Neuronal stem cell (in vitro differentiated cells): Measurements from ENCODE around the gene CRTC2.
A peak's percentile ranks its signal among the peaks of the same experiment; 100 is the strongest.

Experiments
- DNase-seq: peaks from one replicate; pipeline ENCODE4 v3.0.0-alpha.2; 2013; ENCODE audit warnings: low spot score
- H2AFZ ChIP-seq: one replicate; pipeline ENCODE4 v1.6.1; 2013; ENCODE audit warnings: mild to moderate bottlenecking, low read length, inconsistent platforms
- H2AK5ac ChIP-seq: 2 replicates; pipeline ENCODE4 v1.6.1; 2013; ENCODE audit warnings: low read depth, mild to moderate bottlenecking, inconsistent platforms, low read length, moderate library complexity, mixed read lengths
- H2BK120ac ChIP-seq: 2 replicates; pipeline ENCODE4 v1.6.1; 2013; ENCODE audit warnings: low read depth, mild to moderate bottlenecking, inconsistent platforms, low read length, moderate library complexity, mixed read lengths
- H2BK12ac ChIP-seq: one replicate; pipeline ENCODE4 v1.6.1; 2013; ENCODE audit warnings: low read length, inconsistent platforms
- H2BK15ac ChIP-seq: 2 replicates; pipeline ENCODE4 v1.6.1; 2013; ENCODE audit warnings: mild to moderate bottlenecking, low read length, inconsistent platforms, mixed read lengths
- H2BK5ac ChIP-seq: one replicate; pipeline ENCODE4 v1.6.1; 2013; ENCODE audit warnings: inconsistent platforms, mild to moderate bottlenecking, low read length, moderate library complexity
- H3K14ac ChIP-seq: one replicate; pipeline ENCODE4 v1.6.1; 2013; ENCODE audit warnings: low read length, inconsistent platforms
- H3K18ac ChIP-seq: 2 replicates; pipeline ENCODE4 v1.6.1; 2013; ENCODE audit warnings: low read length, inconsistent platforms
- H3K23ac ChIP-seq: 2 replicates; pipeline ENCODE4 v1.6.1; 2013; ENCODE audit warnings: low read depth, mild to moderate bottlenecking, mixed read lengths, low read length, inconsistent platforms; ENCODE audit not compliant: poor library complexity
- H3K27ac ChIP-seq: replicated peaks from 3 replicates; pipeline ENCODE4 v1.5.1; 2013; ENCODE audit warnings: low read length, inconsistent platforms
- H3K27me3 ChIP-seq, 3 experiments: 2 replicates each; pipeline ENCODE4 v1.6.1; 2013; ENCODE audit warnings: low read length in 3 of 3, mild to moderate bottlenecking in 2 of 3, inconsistent platforms in 1 of 3, low read depth in 1 of 3, mixed read lengths in 1 of 3, moderate library complexity in 1 of 3; ENCODE audit not compliant: control insufficient read depth in 3 of 3, insufficient read depth in 3 of 3
- H3K36me3 ChIP-seq, 2 donors: replicated peaks in 1 of 2; 2 replicates each; pipeline ENCODE4 v1.6.1; 2013; ENCODE audit warnings: low read length in 2 of 2; ENCODE audit not compliant: control insufficient read depth in 2 of 2, insufficient read depth in 2 of 2
- H3K4ac ChIP-seq: 2 replicates; pipeline ENCODE4 v1.6.1; 2013; ENCODE audit warnings: inconsistent platforms, mild to moderate bottlenecking, low read length, moderate library complexity
- H3K4me1 ChIP-seq, 2 donors: 1 replicate in 1 of 2; 2 replicates in 1 of 2; pipeline ENCODE4 v1.6.1; 2013; ENCODE audit warnings: low read length in 2 of 2, low read depth in 1 of 2; ENCODE audit not compliant: control insufficient read depth in 2 of 2, insufficient read depth in 1 of 2
- H3K4me2 ChIP-seq: one replicate; pipeline ENCODE4 v1.6.1; 2013; ENCODE audit warnings: mild to moderate bottlenecking, low read length, inconsistent platforms; ENCODE audit not compliant: insufficient read depth, poor library complexity, severe bottlenecking
- H3K4me3 ChIP-seq, 2 donors: 2 replicates each; pipeline ENCODE4 v1.5.1; 2013; ENCODE audit warnings: low read length in 2 of 2, mild to moderate bottlenecking in 2 of 2, inconsistent platforms in 1 of 2, moderate library complexity in 1 of 2
- H3K79me1 ChIP-seq: one replicate; pipeline ENCODE4 v1.6.1; 2013; ENCODE audit warnings: low read depth, mild to moderate bottlenecking, inconsistent platforms, low read length, moderate library complexity
- H3K9ac ChIP-seq: one replicate; pipeline ENCODE4 v1.6.1; 2013; ENCODE audit warnings: mild to moderate bottlenecking, low read depth, low read length, inconsistent platforms; ENCODE audit not compliant: poor library complexity
- H3K9me3 ChIP-seq, 2 donors: replicated peaks in 1 of 2; 2 replicates each; pipeline versions ENCODE3 to v1.6.1; 2013; ENCODE audit warnings: low read length in 2 of 2, mild to moderate bottlenecking in 2 of 2, inconsistent platforms in 1 of 2, low read depth in 1 of 2, mixed read lengths in 1 of 2, moderate library complexity in 1 of 2; ENCODE audit not compliant: control insufficient read depth in 2 of 2, insufficient read depth in 1 of 2
- H4K8ac ChIP-seq: one replicate; pipeline ENCODE4 v1.6.1; 2013; ENCODE audit warnings: low read depth, mild to moderate bottlenecking, inconsistent platforms, low read length, moderate library complexity
- H4K91ac ChIP-seq: one replicate; pipeline ENCODE4 v1.6.1; 2013; ENCODE audit warnings: low read length, low read depth, mild to moderate bottlenecking, inconsistent platforms; ENCODE audit not compliant: poor library complexity
- WGBS, 2 donors: extraction: QIAGEN DNeasy Blood & Tissue Kit; methylation state at CpG; one replicate each; pipeline ENCODE4 v1.1.7; 2013; ENCODE audit warnings: missing lambda C conversion rate in 2 of 2, mixed read lengths in 1 of 2; ENCODE audit not compliant: insufficient read length in 2 of 2, insufficient replicate concordance in 1 of 2; ENCODE audit errors: extremely low coverage in 2 of 2; 5-methylcytosine and 5-hydroxymethylcytosine counted together

The CRTC2 gene

GRCh38 chr1:153973071-153973470, 14.7 kb upstream of the CRTC2 start:
- no peak overlapping the region for H4K91ac ChIP-seq

GRCh38 chr1:153970346-153970745, 11.9 kb upstream of the CRTC2 start:
- Histone ChIP-seq H3K23ac (no peak overlapping the region), H3K14ac (no peak overlapping the region), H3K4me1 (peaks cover 6 to 12% of the 10 kb centered on the region in 2 donors), H2BK12ac (no peak overlapping the region), H3K4me3 (no peak overlapping the region), H4K91ac (no peak overlapping the region), H2AK5ac (no peak overlapping the region), H2BK120ac (no peak overlapping the region), H3K4me2 (no peak overlapping the region), H3K79me1 (no peaks in the 10 kb centered on the region), H3K27me3 (no peaks in the 10 kb centered on the region), H4K8ac (no peak overlapping the region), H2BK15ac (no peak overlapping the region), H3K9me3 (no peaks in the 10 kb centered on the region), H2AFZ (no peak overlapping the region), H3K27ac (no peak overlapping the region), H2BK5ac (no peak overlapping the region), H3K18ac (no peak overlapping the region), H3K4ac (no peak overlapping the region), H3K9ac (no peak overlapping the region), H3K36me3 (peaks cover 12 to 49% of the 10 kb centered on the region in 2 donors)
- no peak for DNase-seq
- WGBS, 2 donors, result no CpG with 5 or more reads among the region's 2 CpGs

More at GRCh38 chr1:153973071-153973470, 14.7 kb upstream of the CRTC2 start:
- no peak overlapping the region for H2BK120ac ChIP-seq
- no peak overlapping the region for H3K4me2 ChIP-seq
- no peak overlapping the region for H3K4me3 ChIP-seq
- H2BK12ac ChIP-seq, result no peak overlapping the region
- H2BK5ac ChIP-seq, result no peak overlapping the region
- no peak overlapping the region for H3K18ac ChIP-seq
- H3K27ac ChIP-seq, result no peak overlapping the region
- no peak overlapping the region for H4K8ac ChIP-seq
- H3K23ac ChIP-seq, result no peak overlapping the region
- no peaks in the 10 kb centered on the region for H3K9me3 ChIP-seq
- H2AK5ac ChIP-seq, result no peak overlapping the region
- H3K14ac ChIP-seq, result no peak overlapping the region
- H3K79me1 ChIP-seq, result peaks cover 3% of the 10 kb centered on the region
- no peak overlapping the region for H3K9ac ChIP-seq
- no peaks in the 10 kb centered on the region for H3K27me3 ChIP-seq
- no peak overlapping the region for H3K4ac ChIP-seq
- H2AFZ ChIP-seq, result no peak overlapping the region
- H2BK15ac ChIP-seq, result no peak overlapping the region
- H3K4me1 ChIP-seq, result peaks cover 6 to 19% of the 10 kb centered on the region in 2 donors
- no peak for DNase-seq
- peaks cover 16 to 55% of the 10 kb centered on the region in 2 donors for H3K36me3 ChIP-seq
- no CpG with 5 or more reads among the region's 3 CpGs for WGBS, 2 donors

GRCh38 chr1:153968972-153969371, 10.6 kb upstream of the CRTC2 start:
- no peaks in the 10 kb centered on the region for H3K79me1 ChIP-seq
- no peak overlapping the region for H3K27ac ChIP-seq
- DNase-seq, result no peak
- H3K18ac ChIP-seq, result no peak overlapping the region
- H4K8ac ChIP-seq, result no peak overlapping the region
- H3K23ac ChIP-seq, result no peak overlapping the region
- H3K4me1 ChIP-seq, result peaks cover 6 to 12% of the 10 kb centered on the region in 2 donors
- no peak overlapping the region for H4K91ac ChIP-seq
- H2BK120ac ChIP-seq, result no peak overlapping the region
- no peaks in the 10 kb centered on the region for H3K27me3 ChIP-seq
- H3K9me3 ChIP-seq, result no peaks in the 10 kb centered on the region
- H2BK15ac ChIP-seq, result no peak overlapping the region
- peak overlapping the region in 1 of 2 donors; percentile 54 for H3K4me3 ChIP-seq
- H3K4ac ChIP-seq, result no peak overlapping the region
- no peak overlapping the region for H3K14ac ChIP-seq
- no peak overlapping the region for H2AK5ac ChIP-seq
- H2AFZ ChIP-seq, result no peak overlapping the region
- H2BK5ac ChIP-seq, result no peak overlapping the region
- no peak overlapping the region for H3K9ac ChIP-seq
- peaks cover 5 to 38% of the 10 kb centered on the region in 2 donors for H3K36me3 ChIP-seq
- H3K4me2 ChIP-seq, result no peak overlapping the region
- H2BK12ac ChIP-seq, result no peak overlapping the region
- no CpG with 5 or more reads among the region's 2 CpGs for WGBS, 2 donors

GRCh38 chr1:153968408-153968807, 10.0 kb upstream of the CRTC2 start:
- Histone ChIP-seq H4K91ac (no peak overlapping the region), H3K9ac (peak overlapping the region; percentile 65), H3K27ac (no peak overlapping the region), H3K4ac (no peak overlapping the region), H2BK120ac (no peak overlapping the region), H3K79me1 (no peaks in the 10 kb centered on the region), H2BK5ac (no peak overlapping the region), H3K14ac (no peak overlapping the region), H2BK15ac (peak overlapping the region; percentile 82), H2AK5ac (peak overlapping the region; percentile 87), H3K18ac (no peak overlapping the region), H3K9me3 (no peaks in the 10 kb centered on the region), H3K23ac (no peak overlapping the region), H3K27me3 (no peaks in the 10 kb centered on the region), H3K4me2 (peak overlapping the region; percentile 63), H2AFZ (peak overlapping the region; percentile 65), H4K8ac (no peak overlapping the region), H3K4me1 (peaks cover 6 to 14% of the 10 kb centered on the region in 2 donors), H2BK12ac (no peak overlapping the region), H3K4me3 (peak overlapping the region; percentile 54 to 60), H3K36me3 (peaks cover 2 to 32% of the 10 kb centered on the region in 2 donors)
- no CpG with 5 or more reads among the region's 13 CpGs for WGBS, 2 donors
- DNase-seq, result no peak
